GM19397 (cell line): Measurements from ENCODE around the gene MTARC2.

Source experiments
- ATAC-seq: cut with Tn5 transposase; IDR thresholded peaks from one replicate; pipeline ENCODE4 v1.9.1; 2021; ENCODE audit warnings: mild to moderate bottlenecking, moderate library complexity; ENCODE audit not compliant: unreplicated experiment

The MTARC2 gene

GRCh38 chr1:220824031-220824989, 76.2 kb downstream of the MTARC2 start:
- ATAC-seq = no peak

GRCh38 chr1:220825819-220826551, 77.9 kb downstream of the MTARC2 start:
- ATAC-seq = no peak

GRCh38 chr1:220826729-220827128, 78.6 kb downstream of the MTARC2 start:
- ATAC-seq = no peak

- no peak for ATAC-seq
Observed at GRCh38 chr1:220827445-220828178, 79.5 kb downstream of the MTARC2 start.

- no peak for ATAC-seq
Observed at GRCh38 chr1:220828179-220828490, 80.0 kb downstream of the MTARC2 start.

- ATAC-seq = no peak
Observed at GRCh38 chr1:220828950-220829586, 80.9 kb downstream of the MTARC2 start.

- ATAC-seq = no peak
Observed at GRCh38 chr1:220833436-220833835, 85.3 kb downstream of the MTARC2 start.
